ENCODE data around the gene IMP4. TPM values are rescaled to one million over a fixed set of nuclear protein-coding genes. Genes with fewer than 3 reads are reported as not detected.

Gene IMP4
- total RNA-seq, 5 donors from 2014 or later (not counting 1 experiment from before 2014, with no cell fraction given), result 70.7 to 93.7 (median 86.9) TPM

DNA sequence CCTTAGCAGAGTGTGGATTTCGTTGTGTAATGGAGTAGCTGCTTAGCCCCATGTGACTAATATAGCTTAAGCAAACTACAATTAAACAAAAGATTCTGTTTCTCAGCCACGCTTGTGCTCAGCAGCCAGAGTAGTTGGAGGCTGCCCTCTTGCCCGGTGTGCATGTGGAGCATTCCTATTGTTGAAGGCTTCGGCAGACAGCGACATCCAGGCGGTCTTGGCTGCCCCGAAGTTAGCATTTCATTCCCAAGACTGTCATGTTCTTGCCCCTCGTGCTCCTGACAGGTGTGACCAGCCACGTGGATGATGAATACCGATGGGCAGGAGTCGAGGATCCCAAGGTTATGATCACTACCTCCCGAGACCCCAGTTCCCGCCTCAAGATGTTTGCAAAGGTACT is 2.4 kb downstream of the IMP4 start:
- no peaks in the 10 kb centered on the region for H3K27me3 Mint-ChIP-seq
- peak overlapping the region; percentile 99 to 100 (median 99) for H3K4me3 Mint-ChIP-seq
- Histone ChIP-seq H3K27ac (ENCODE audit: low read length) (no peak overlapping the region), H3K27me3 (replicated peaks in 1 of 2; ENCODE audit: control insufficient read depth in 2 of 2, extremely low read depth in 1 of 2, insufficient read depth in 2 of 2, low read length in 1 of 2) (no peaks in the 10 kb centered on the region), H3K36me3 (ENCODE audit: control insufficient read depth in 2 of 2, extremely low read depth in 1 of 2, insufficient read depth in 1 of 2, low read length in 1 of 2) (peaks cover 13 to 49% of the 10 kb centered on the region in 2 donors), H3K4me1 (ENCODE audit: control insufficient read depth in 1 of 2, extremely low read depth in 1 of 2, insufficient read depth in 2 of 2, low read length in 2 of 2) (peaks cover 6 to 29% of the 10 kb centered on the region in 2 experiments), H3K9me3 (no peaks in the 10 kb centered on the region), H3K4me3 (ENCODE audit: control insufficient read depth in 1 of 2, extremely low read depth in 1 of 2, low read length in 1 of 2) (no peak overlapping the region)
- H3K9me3 Mint-ChIP-seq, result no peaks in the 10 kb centered on the region
- CTCF ChIA-PET, result no interaction called here
- peaks cover 26 to 42% (median 39%) of the 10 kb centered on the region in 3 donors for H3K4me1 Mint-ChIP-seq
- POLR2A ChIA-PET, result no interaction called here
- DNase-seq (no peak), ATAC-seq (replicated peaks in 1 of 4) (no peak)
- WGBS (ENCODE audit: insufficient coverage), result 97% methylated on average over 12 of the region's 13 CpGs
- H3K36me3 Mint-ChIP-seq, result peaks cover 38% of the 10 kb centered on the region
- no peak overlapping the region for H3K27ac Mint-ChIP-seq

DNA sequence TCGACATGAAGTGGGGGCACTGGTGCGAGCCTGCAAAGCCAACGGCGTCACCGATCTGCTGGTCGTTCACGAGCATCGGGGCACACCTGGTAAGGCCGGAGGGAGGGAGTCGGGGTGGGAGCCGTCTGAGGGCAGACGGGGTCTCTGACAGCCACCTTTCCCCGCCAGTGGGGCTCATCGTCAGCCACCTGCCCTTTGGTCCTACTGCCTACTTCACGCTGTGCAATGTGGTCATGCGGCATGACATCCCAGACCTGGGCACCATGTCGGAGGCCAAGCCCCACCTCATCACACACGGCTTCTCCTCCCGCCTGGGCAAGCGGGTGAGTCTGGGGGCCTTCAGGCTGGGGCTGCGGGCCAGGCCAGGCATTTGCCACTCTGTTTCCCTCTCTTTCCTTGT is 2.9 kb downstream of the IMP4 start:
- Histone ChIP-seq H3K36me3 (ENCODE audit: control insufficient read depth in 2 of 2, extremely low read depth in 1 of 2, insufficient read depth in 1 of 2, low read length in 1 of 2) (peaks cover 13 to 45% of the 10 kb centered on the region in 2 donors), H3K4me3 (ENCODE audit: control insufficient read depth in 1 of 2, extremely low read depth in 1 of 2, low read length in 1 of 2) (no peak overlapping the region), H3K4me1 (ENCODE audit: control insufficient read depth in 1 of 2, extremely low read depth in 1 of 2, insufficient read depth in 2 of 2, low read length in 2 of 2) (peaks cover 6 to 28% of the 10 kb centered on the region in 2 experiments), H3K9me3 (no peaks in the 10 kb centered on the region), H3K27ac (ENCODE audit: low read length) (no peak overlapping the region), H3K27me3 (replicated peaks in 1 of 2; ENCODE audit: control insufficient read depth in 2 of 2, extremely low read depth in 1 of 2, insufficient read depth in 2 of 2, low read length in 1 of 2) (no peaks in the 10 kb centered on the region)
- 98% methylated on average over 18 of the region's 21 CpGs for WGBS (ENCODE audit: insufficient coverage)
- Mint-ChIP-seq H3K27ac (no peak overlapping the region), H3K4me3 (no peak overlapping the region), H3K27me3 (no peaks in the 10 kb centered on the region), H3K9me3 (no peaks in the 10 kb centered on the region), H3K36me3 (peaks cover 33% of the 10 kb centered on the region), H3K4me1 (peaks cover 21 to 37% (median 35%) of the 10 kb centered on the region in 3 donors)
- POLR2A ChIA-PET, result no interaction called here
- ATAC-seq (replicated peaks in 1 of 4) (no peak), DNase-seq (no peak)
- CTCF ChIA-PET, result no interaction called here

GRCh38 chr2:130346041-130346740 is 3.5 kb downstream of the IMP4 start:
- H3K4me3 ChIP-seq (ENCODE audit: control insufficient read depth in 1 of 2, extremely low read depth in 1 of 2, low read length in 1 of 2), result no peak overlapping the region
- ChIA-PET POLR2A (no interaction called here), CTCF (no interaction called here)
- Mint-ChIP-seq H3K27me3 (no peaks in the 10 kb centered on the region), H3K4me1 (peaks cover 18 to 33% (median 32%) of the 10 kb centered on the region in 3 donors), H3K36me3 (peaks cover 33% of the 10 kb centered on the region), H3K4me3 (peak overlapping the region in 1 of 3 donors; percentile 39), H3K27ac (no peak overlapping the region), H3K9me3 (no peaks in the 10 kb centered on the region)
- ATAC-seq (replicated peaks in 1 of 4) (no peak), DNase-seq (no peak)
- H3K9me3 ChIP-seq, result no peaks in the 10 kb centered on the region
- no peaks in the 10 kb centered on the region for H3K27me3 ChIP-seq (replicated peaks in 1 of 2; ENCODE audit: control insufficient read depth in 2 of 2, extremely low read depth in 1 of 2, insufficient read depth in 2 of 2, low read length in 1 of 2)
- H3K27ac ChIP-seq (ENCODE audit: low read length), result no peak overlapping the region
- peaks cover 13 to 42% of the 10 kb centered on the region in 2 donors for H3K36me3 ChIP-seq (ENCODE audit: control insufficient read depth in 2 of 2, extremely low read depth in 1 of 2, insufficient read depth in 1 of 2, low read length in 1 of 2)
- WGBS (ENCODE audit: insufficient coverage), result 96% methylated on average over 14 of the region's 26 CpGs
- peaks cover 4 to 22% of the 10 kb centered on the region in 2 experiments for H3K4me1 ChIP-seq (ENCODE audit: control insufficient read depth in 1 of 2, extremely low read depth in 1 of 2, insufficient read depth in 2 of 2, low read length in 2 of 2)

- no peaks in the 10 kb centered on the region for H3K27me3 ChIP-seq (replicated peaks in 1 of 2; ENCODE audit: control insufficient read depth in 2 of 2, extremely low read depth in 1 of 2, insufficient read depth in 2 of 2, low read length in 1 of 2)
- 90% methylated on average over 1 of the region's 4 CpGs for WGBS (ENCODE audit: insufficient coverage)
- no peaks in the 10 kb centered on the region for H3K27me3 Mint-ChIP-seq
- H3K4me3 Mint-ChIP-seq, result no peak overlapping the region
- H3K27ac Mint-ChIP-seq, result no peak overlapping the region
- no peak for DNase-seq
- no peak overlapping the region for H3K27ac ChIP-seq (ENCODE audit: low read length)
- ChIA-PET CTCF (no interaction called here), POLR2A (no interaction called here)
- peaks cover 14 to 30% (median 28%) of the 10 kb centered on the region in 3 donors for H3K4me1 Mint-ChIP-seq
- peaks cover 4 to 18% of the 10 kb centered on the region in 2 experiments for H3K4me1 ChIP-seq (ENCODE audit: control insufficient read depth in 1 of 2, extremely low read depth in 1 of 2, insufficient read depth in 2 of 2, low read length in 2 of 2)
- no peak overlapping the region for H3K4me3 ChIP-seq (ENCODE audit: control insufficient read depth in 1 of 2, extremely low read depth in 1 of 2, low read length in 1 of 2)
- ATAC-seq (replicated peaks in 1 of 4), result no peak
- peaks cover 13 to 42% of the 10 kb centered on the region in 2 donors for H3K36me3 ChIP-seq (ENCODE audit: control insufficient read depth in 2 of 2, extremely low read depth in 1 of 2, insufficient read depth in 1 of 2, low read length in 1 of 2)
- H3K36me3 Mint-ChIP-seq, result peaks cover 33% of the 10 kb centered on the region
- H3K9me3 Mint-ChIP-seq, result no peaks in the 10 kb centered on the region
- H3K9me3 ChIP-seq, result no peaks in the 10 kb centered on the region
These were observed 4.0 kb downstream of the IMP4 start for GRCh38 chr2:130346741-130347066.

DNA sequence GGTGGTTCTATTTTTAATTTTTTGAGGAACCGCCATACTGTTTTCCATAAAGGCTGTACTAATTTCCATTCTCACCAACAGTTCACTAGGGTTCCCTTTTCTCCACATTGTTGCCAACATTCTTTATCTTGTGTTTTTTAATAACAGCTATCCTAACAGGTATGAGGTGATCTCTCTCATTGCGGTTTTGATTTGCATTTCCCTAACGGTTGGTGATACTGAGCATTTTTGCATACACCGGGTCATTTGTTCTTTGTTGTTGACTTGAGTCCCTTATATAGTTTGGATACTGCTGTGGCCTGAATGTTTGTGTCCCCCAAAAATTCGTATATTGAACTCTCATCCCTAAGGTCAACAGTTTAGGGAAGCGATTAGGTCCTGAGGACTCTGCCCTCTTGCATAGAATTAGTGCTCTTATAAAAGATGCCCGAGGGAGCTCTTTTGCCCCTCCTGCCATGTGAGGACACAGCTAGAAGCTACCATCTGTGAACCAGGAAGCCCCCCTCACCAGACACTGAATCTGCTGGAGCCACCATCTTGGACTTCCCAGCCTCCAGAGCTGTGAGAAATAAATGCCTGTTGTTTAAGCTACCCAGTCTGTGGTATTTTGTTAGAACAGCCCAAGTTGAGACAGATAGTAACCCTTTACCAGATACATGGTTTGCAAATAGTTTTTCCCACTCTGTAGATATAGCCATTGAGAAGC is 4.7 kb downstream of the IMP4 start:
- WGBS (ENCODE audit: insufficient coverage), result 100% methylated on average over 1 of the region's 7 CpGs
- no peak overlapping the region for H3K27ac ChIP-seq (ENCODE audit: low read length)

GRCh38 chr2:130349174-130349573 is 6.5 kb downstream of the IMP4 start:
- Mint-ChIP-seq H3K4me3 (no peak overlapping the region), H3K36me3 (peaks cover 33% of the 10 kb centered on the region), H3K27ac (no peak overlapping the region), H3K4me1 (peaks cover 0 to 17% (median 13%) of the 10 kb centered on the region in 3 donors), H3K27me3 (no peaks in the 10 kb centered on the region), H3K9me3 (no peaks in the 10 kb centered on the region)
- Histone ChIP-seq H3K4me1 (ENCODE audit: control insufficient read depth in 1 of 2, extremely low read depth in 1 of 2, insufficient read depth in 2 of 2, low read length in 2 of 2) (peaks cover 0 to 6% of the 10 kb centered on the region in 2 experiments), H3K4me3 (ENCODE audit: control insufficient read depth in 1 of 2, extremely low read depth in 1 of 2, low read length in 1 of 2) (no peak overlapping the region), H3K9me3 (no peaks in the 10 kb centered on the region), H3K27me3 (replicated peaks in 1 of 2; ENCODE audit: control insufficient read depth in 2 of 2, extremely low read depth in 1 of 2, insufficient read depth in 2 of 2, low read length in 1 of 2) (no peaks in the 10 kb centered on the region), H3K36me3 (ENCODE audit: control insufficient read depth in 2 of 2, extremely low read depth in 1 of 2, insufficient read depth in 1 of 2, low read length in 1 of 2) (peaks cover 13 to 42% of the 10 kb centered on the region in 2 donors), H3K27ac (ENCODE audit: low read length) (no peak overlapping the region)
- CTCF ChIA-PET, result no interaction called here
- DNase-seq (no peak), ATAC-seq (replicated peaks in 1 of 4) (no peak)
- WGBS (ENCODE audit: insufficient coverage), result no CpG with 5 or more reads among the region's 3 CpGs
- POLR2A ChIA-PET, result no interaction called here

More for the DNA sequence above, 4.7 kb downstream of the IMP4 start:
- H3K4me3 Mint-ChIP-seq, result no peak overlapping the region
- peaks cover 33% of the 10 kb centered on the region for H3K36me3 Mint-ChIP-seq
- ATAC-seq (replicated peaks in 1 of 4) (no peak), DNase-seq (no peak)
- Histone ChIP-seq H3K4me1 (ENCODE audit: control insufficient read depth in 1 of 2, extremely low read depth in 1 of 2, insufficient read depth in 2 of 2, low read length in 2 of 2) (peaks cover 4 to 18% of the 10 kb centered on the region in 2 experiments), H3K27me3 (replicated peaks in 1 of 2; ENCODE audit: control insufficient read depth in 2 of 2, extremely low read depth in 1 of 2, insufficient read depth in 2 of 2, low read length in 1 of 2) (no peaks in the 10 kb centered on the region), H3K36me3 (ENCODE audit: control insufficient read depth in 2 of 2, extremely low read depth in 1 of 2, insufficient read depth in 1 of 2, low read length in 1 of 2) (peaks cover 13 to 42% of the 10 kb centered on the region in 2 donors), H3K9me3 (no peaks in the 10 kb centered on the region), H3K4me3 (ENCODE audit: control insufficient read depth in 1 of 2, extremely low read depth in 1 of 2, low read length in 1 of 2) (no peak overlapping the region)
- POLR2A ChIA-PET, result no interaction called here
- no peaks in the 10 kb centered on the region for H3K9me3 Mint-ChIP-seq
- no peaks in the 10 kb centered on the region for H3K27me3 Mint-ChIP-seq
- peaks cover 7 to 27% (median 26%) of the 10 kb centered on the region in 3 donors for H3K4me1 Mint-ChIP-seq
- CTCF ChIA-PET, result no interaction called here
- H3K27ac Mint-ChIP-seq, result no peak overlapping the region

All from T-cell (primary cell).